Common myeloid progenitor, CD34-positive (primary cell): ENCODE measurements around the gene ZNF138.
"Not testable (repeated sequence)": the region's sequence is repeated elsewhere in the genome, so short reads cannot be mapped to it uniquely, and the experiment has no call there.

Experiments
- CTCF ChIA-PET: fragments of 350-600 bp; sonication (Branson Sonifier 250); formaldehyde crosslinking; loops from one replicate; lab custom pipeline; 2021; ENCODE audit warnings: antibody characterized with exemption; lab: Charles Lee
- POLR2A ChIA-PET: fragments of 350-600 bp; sonication (Branson Sonifier 250); formaldehyde crosslinking; loops from one replicate; lab custom pipeline; 2021; ENCODE audit warnings: antibody characterized with exemption; lab: Charles Lee
- DNase-seq, 3 donors: peaks; one replicate each; pipeline versions ENCODE4 v3.0.0 to v3.0.0-alpha.2; 2013
- H3K27ac ChIP-seq, 2 experiments: 1 replicate in 1 of 2; 2 replicates in 1 of 2; pipeline ENCODE4 v1.7.0; 2013; ENCODE audit warnings: inconsistent platforms in 2 of 2, low read length in 2 of 2, mild to moderate bottlenecking in 2 of 2, low read depth in 1 of 2, moderate library complexity in 1 of 2; ENCODE audit not compliant: severe bottlenecking in 2 of 2, insufficient read depth in 1 of 2, poor library complexity in 1 of 2
- H3K27me3 ChIP-seq, 5 experiments: replicated peaks in 2 of 5; 1 replicate in 3 of 5; 2 replicates in 2 of 5; pipeline versions ENCODE4 v1.6.1 to v1.7.0; 2013; ENCODE audit warnings: low read length in 4 of 5, mild to moderate bottlenecking in 2 of 5, moderate library complexity in 2 of 5, inconsistent platforms in 1 of 5; ENCODE audit not compliant: insufficient read depth in 5 of 5, control insufficient read depth in 4 of 5
- H3K36me3 ChIP-seq, 4 experiments: 1 replicate in 2 of 4; 2 replicates in 2 of 4; pipeline versions ENCODE4 v1.6.1 to v1.7.0; 2013; ENCODE audit warnings: low read length in 3 of 4, control low read depth in 1 of 4, mild to moderate bottlenecking in 1 of 4; ENCODE audit not compliant: control insufficient read depth in 4 of 4, insufficient read depth in 4 of 4
- H3K4me1 ChIP-seq, 4 experiments: 1 replicate in 3 of 4; 2 replicates in 1 of 4; pipeline versions ENCODE4 v1.6.1 to v1.7.1; 2013; ENCODE audit warnings: low read length in 3 of 4, mild to moderate bottlenecking in 3 of 4, control low read depth in 1 of 4, inconsistent platforms in 1 of 4, moderate library complexity in 1 of 4; ENCODE audit not compliant: control insufficient read depth in 4 of 4, insufficient read depth in 4 of 4; ENCODE audit errors: control extremely low read depth in 1 of 4
- H3K4me3 ChIP-seq, 7 experiments: 1 replicate in 4 of 7; 2 replicates in 3 of 7; pipeline versions ENCODE4 v1.5.1 to v1.7.0; 2013; ENCODE audit warnings: mild to moderate bottlenecking in 7 of 7, low read length in 6 of 7, moderate library complexity in 6 of 7, inconsistent platforms in 2 of 7, low read depth in 2 of 7, control low read depth in 1 of 7; ENCODE audit not compliant: insufficient read depth in 4 of 7, control insufficient read depth in 1 of 7; ENCODE audit errors: extremely low read depth in 1 of 7
- H3K9me3 ChIP-seq, 5 experiments: 1 replicate in 4 of 5; 2 replicates in 1 of 5; pipeline versions ENCODE4 v1.6.1 to v1.7.1; 2013; ENCODE audit warnings: low read length in 4 of 5, mild to moderate bottlenecking in 2 of 5, inconsistent platforms in 1 of 5, low read depth in 1 of 5, moderate library complexity in 1 of 5; ENCODE audit not compliant: control insufficient read depth in 4 of 5, insufficient read depth in 2 of 5; ENCODE audit errors: control extremely low read depth in 1 of 5
- WGBS: methylation state at CpG from one replicate; pipeline ENCODE4 v1.1.5; 2013; ENCODE audit not compliant: insufficient coverage; 5-methylcytosine and 5-hydroxymethylcytosine counted together

The ZNF138 gene

DNA sequence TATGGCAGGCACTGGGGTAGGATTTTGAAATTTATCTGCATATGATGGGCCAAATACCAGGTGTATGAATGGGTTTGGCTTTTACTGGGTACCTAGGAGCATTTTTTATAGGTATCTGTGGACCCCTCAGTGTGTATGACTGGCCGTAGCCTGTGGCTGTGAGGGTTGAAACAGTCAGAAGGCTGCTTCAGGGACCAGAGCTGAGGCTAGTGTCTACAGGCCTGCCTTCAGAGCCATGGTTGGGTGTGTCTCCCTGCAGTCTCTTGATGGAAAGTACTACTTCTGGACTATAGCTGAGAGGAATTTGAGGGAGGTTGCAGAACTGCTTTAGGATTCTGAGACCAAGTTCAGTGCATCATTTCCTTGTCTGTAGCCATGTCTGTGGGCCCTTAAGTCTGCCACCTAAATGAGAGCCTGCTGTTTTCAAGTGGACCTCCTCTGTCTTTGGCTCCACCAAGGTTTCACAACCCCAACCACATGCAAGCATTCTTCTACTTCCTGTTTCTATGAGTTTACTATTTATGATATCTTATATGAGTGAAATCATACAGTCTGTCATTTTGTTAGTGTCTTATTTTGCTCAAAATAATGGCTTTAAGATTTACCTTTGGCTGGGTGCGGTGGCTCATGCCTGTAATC, 19.9 kb upstream of the ZNF138 start:
- WGBS, result 100% methylated on average over 2 of the region's 2 CpGs
- CTCF ChIA-PET, result interaction anchor here (1.0 kb wide), 1 partner anchor 9 kb away, joined by 3 read pairs; no protein-coding TSS in a partner anchor
- no peak overlapping the region for H3K4me3 ChIP-seq
- H3K27me3 ChIP-seq, result no peaks in the 10 kb centered on the region
- peak in 1 of 3 donors; percentile 1 for DNase-seq
- H3K4me1 ChIP-seq, result no peaks in the 10 kb centered on the region
- no peak overlapping the region for H3K27ac ChIP-seq
- H3K9me3 ChIP-seq, result peaks cover 0 to 4% (median 0%) of the 10 kb centered on the region in 5 experiments
- POLR2A ChIA-PET, result no interaction called here
- H3K36me3 ChIP-seq, result no peaks in the 10 kb centered on the region

DNA sequence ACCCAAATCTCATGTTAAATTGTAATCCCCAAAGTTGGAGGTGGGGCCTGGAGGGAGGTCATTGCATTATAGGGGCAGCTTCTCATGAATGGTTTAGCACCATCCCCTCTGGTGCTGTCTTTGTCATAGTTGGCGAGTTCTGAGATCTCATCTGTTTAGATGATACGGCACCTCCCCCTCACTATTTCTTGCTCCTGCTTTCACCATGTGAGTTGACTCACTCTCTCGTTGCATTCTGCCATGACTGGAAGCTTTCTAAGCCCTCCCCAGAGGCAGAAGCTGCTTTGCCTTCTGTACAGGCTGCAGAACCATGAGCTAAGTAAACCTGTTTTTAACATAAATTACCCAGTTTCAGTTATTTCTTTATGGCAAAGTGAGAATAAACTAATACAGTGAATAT, 18.9 kb upstream of the ZNF138 start:
- CTCF ChIA-PET, result no interaction called here
- no peak overlapping the region for H3K4me3 ChIP-seq
- no peak overlapping the region for H3K27ac ChIP-seq
- peaks cover 2 to 5% (median 3%) of the 10 kb centered on the region in 5 experiments for H3K9me3 ChIP-seq
- no peak for DNase-seq
- 83% methylated on average over 3 of the region's 3 CpGs for WGBS
- no peaks in the 10 kb centered on the region for H3K4me1 ChIP-seq
- H3K27me3 ChIP-seq, result no peaks in the 10 kb centered on the region
- POLR2A ChIA-PET, result no interaction called here
- no peaks in the 10 kb centered on the region for H3K36me3 ChIP-seq

DNA sequence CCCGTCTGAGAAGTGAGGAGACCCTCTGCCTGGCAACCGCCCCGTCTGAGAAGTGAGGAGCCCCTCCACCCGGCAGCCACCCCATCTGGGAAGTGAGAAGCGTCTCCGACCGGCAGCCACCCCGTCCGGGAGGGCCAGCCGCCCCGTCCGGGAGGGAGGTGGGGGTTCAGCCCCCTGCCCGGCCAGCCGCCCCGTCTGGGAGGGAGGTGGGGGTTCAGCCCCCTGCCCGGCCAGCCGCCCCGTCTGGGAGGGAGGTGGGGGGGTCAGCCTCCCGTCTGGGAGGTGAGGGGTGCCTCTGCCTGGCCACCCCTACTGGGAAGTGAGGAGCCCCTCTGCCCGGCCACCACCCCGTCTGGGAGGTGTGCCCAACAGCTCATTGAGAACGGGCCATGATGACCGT, 9.4 kb upstream of the ZNF138 start:
- POLR2A ChIA-PET, H3K9me3 ChIP-seq, H3K36me3 ChIP-seq, DNase-seq, CTCF ChIA-PET, H3K27me3 ChIP-seq, H3K4me3 ChIP-seq, H3K4me1 ChIP-seq, H3K27ac ChIP-seq: not testable (repeated sequence)
- 96% methylated on average over 11 of the region's 23 CpGs for WGBS

DNA sequence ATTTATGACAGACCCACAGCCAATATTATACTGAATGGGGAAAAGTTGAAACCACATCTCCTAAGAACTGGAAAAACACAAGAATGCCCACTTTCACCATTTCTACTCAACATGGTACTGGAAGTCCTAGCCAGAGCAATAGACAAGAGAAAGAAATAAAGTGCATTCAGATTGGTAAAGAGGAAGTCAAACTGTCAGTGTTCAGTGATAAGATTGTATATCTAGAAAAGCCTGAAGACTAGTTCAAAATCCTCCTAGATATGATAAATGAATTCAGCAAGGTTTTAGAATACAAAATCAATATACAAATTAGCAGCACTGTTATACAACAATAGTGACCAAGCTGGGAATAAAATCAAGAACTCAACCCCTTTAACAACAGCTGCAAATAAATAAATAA, 6.9 kb upstream of the ZNF138 start:
- no peak for DNase-seq
- H3K36me3 ChIP-seq, result no peaks in the 10 kb centered on the region
- no peak overlapping the region for H3K4me3 ChIP-seq
- H3K9me3 ChIP-seq, result no peaks in the 10 kb centered on the region
- ChIA-PET POLR2A (no interaction called here), CTCF (no interaction called here)
- no peaks in the 10 kb centered on the region for H3K4me1 ChIP-seq
- H3K27ac ChIP-seq, result no peak overlapping the region
- H3K27me3 ChIP-seq, result no peaks in the 10 kb centered on the region

DNA sequence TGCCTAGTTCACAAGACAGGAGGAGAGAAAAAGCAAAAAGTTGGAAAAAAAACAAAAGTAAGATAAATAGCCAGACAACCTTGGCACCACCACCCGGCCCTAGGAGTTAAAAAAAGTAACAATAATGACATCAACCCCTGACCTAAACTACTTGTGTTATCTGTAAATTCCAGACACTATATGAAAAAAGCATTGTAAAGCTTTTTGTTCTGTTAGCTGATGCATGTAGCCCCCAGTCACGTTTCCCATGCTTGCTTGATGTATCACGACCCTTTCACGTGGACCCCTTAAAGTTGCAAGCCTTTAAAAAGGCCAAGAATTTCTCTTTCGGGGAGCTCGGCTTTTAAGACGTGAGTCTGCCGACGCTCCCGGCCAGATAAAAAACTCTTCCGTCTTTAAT, 5.0 kb upstream of the ZNF138 start:
- H3K9me3 ChIP-seq, H3K4me1 ChIP-seq, H3K4me3 ChIP-seq, H3K27ac ChIP-seq, H3K27me3 ChIP-seq, H3K36me3 ChIP-seq, CTCF ChIA-PET: not testable (repeated sequence)
- 84% methylated on average over 9 of the region's 11 CpGs for WGBS
- POLR2A ChIA-PET, result interaction anchor here (0.8 kb wide), 1 partner anchor 482 kb away, joined by 3 read pairs; no protein-coding TSS in a partner anchor
- DNase-seq, result peak in 1 of 3 donors; percentile 14

DNA sequence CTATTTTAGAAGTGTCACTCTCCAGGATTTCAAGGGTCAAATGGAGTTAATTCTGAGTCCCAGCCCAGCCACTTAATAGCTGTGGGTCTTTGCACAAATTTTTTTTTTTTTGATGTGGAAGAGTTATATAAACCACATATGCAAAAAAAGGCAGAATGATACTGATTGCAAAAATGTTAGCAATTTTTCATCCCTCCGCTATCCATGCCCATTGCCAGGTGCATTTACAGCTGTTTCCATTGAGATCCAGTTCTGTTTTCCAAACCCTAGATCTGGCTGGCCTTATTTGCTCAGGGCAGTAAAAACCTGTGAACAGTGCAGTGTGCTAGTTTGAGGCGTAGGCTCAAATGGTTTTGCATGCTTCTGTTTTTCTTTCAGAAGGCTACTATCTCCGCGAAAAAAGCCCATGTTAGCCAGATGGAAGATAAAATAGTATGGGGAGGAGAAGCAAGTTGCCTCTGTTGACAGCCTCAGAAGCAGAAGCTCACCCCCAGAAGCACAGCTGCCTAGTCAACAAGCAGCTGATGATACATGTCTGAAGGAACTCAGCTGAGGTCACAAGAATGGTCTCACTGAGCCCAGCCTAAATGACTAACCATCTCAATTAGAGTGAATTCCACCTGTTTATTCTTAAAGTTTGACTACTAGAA, 997 bp upstream of the ZNF138 start:
- 100% methylated on average over 4 of the region's 4 CpGs for WGBS
- H3K36me3 ChIP-seq, result peaks cover 0 to 12% (median 8%) of the 10 kb centered on the region in 4 experiments
- DNase-seq, result peak in 2 of 3 donors; percentile 14 to 52
- H3K4me1 ChIP-seq, result peaks cover 3 to 18% (median 11%) of the 10 kb centered on the region in 4 experiments
- H3K4me3 ChIP-seq, result peak overlapping the region in 1 of 7 experiments; percentile 88
- peaks cover 0 to 3% (median 0%) of the 10 kb centered on the region in 5 experiments for H3K9me3 ChIP-seq
- H3K27me3 ChIP-seq, result no peaks in the 10 kb centered on the region
- ChIA-PET POLR2A (no interaction called here), CTCF (interaction anchor here (0.7 kb wide), 1 partner anchor 717 kb away, joined by 4 read pairs; no protein-coding TSS in a partner anchor)
- no peak overlapping the region for H3K27ac ChIP-seq

DNA sequence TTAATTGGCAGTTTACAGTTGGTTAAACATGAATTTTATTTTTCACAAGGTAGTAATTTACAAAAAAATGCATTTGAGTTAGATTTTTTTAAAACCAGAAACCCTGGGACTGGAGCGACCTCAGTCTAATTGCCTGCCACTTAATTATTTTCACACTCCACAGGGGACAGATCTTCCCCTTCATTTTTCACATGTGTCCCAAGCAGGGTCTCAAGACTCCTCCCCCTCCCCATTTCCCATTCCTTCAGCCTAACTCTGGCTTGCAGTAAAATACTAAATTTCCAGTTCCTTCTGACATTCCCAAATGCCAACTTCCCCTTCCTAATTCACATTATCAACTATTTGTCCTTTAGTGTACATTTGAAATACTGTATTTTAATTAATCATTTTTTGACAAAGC, 948 bp downstream of the ZNF138 start:
- peak overlapping the region; percentile 80 to 91 for H3K27ac ChIP-seq
- H3K9me3 ChIP-seq, result peaks cover 0 to 10% (median 4%) of the 10 kb centered on the region in 5 experiments
- peak overlapping the region in 6 of 7 experiments; percentile 88 to 99 (median 94) for H3K4me3 ChIP-seq
- no peak for DNase-seq
- ChIA-PET CTCF (no interaction called here), POLR2A (no interaction called here)
- H3K4me1 ChIP-seq, result peaks cover 3 to 18% (median 11%) of the 10 kb centered on the region in 4 experiments
- 20% methylated on average over 1 of the region's 1 CpG for WGBS
- H3K36me3 ChIP-seq, result peaks cover 0 to 26% (median 19%) of the 10 kb centered on the region in 4 experiments
- H3K27me3 ChIP-seq, result no peaks in the 10 kb centered on the region
